ENCODE measurements around the gene ZNF423. TPM values are rescaled to one million over a fixed set of nuclear protein-coding genes. Genes with fewer than 3 reads are reported as not detected.

Gene ZNF423
- total RNA-seq, 2 experiments from 2014 or later: not detected

DNA sequence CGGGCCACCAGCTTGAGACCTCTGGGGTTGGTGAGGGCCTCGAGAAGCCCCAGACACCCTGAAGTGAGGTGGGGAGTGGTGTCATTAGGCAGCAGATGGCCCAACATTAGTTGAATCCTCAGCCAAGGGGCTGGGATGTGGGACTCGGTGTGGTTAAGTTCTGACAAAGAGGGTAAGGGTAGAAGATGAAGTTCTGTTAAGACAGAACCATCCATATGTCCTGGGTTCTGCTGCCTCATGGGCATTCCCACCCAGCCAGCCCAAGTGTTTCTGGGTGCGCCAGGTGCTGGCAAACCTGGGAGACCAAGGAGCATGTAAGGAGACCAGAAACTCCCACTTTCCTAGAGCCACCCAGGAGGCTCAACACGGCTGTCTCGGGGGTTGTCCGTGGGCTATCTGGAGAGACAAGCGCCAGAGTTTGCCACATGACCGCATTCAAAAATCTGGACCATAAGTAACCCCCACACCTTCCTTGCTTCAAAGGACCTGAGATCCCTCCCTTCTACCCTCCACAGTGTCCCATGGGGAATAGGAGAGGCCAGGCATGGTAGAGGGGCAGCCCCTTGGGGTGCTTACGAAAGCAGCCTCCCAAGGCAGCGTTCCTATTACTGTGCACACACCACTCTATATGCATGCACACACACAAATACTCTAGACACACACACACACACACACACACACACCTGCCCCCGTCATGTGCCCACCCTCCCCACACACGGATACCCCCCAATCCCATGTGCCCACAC is 353.6 kb downstream of the ZNF423 start:
- H3K36me3 Mint-ChIP-seq: no peaks in the 10 kb centered on the region
- no peaks in the 10 kb centered on the region for H3K9me3 Mint-ChIP-seq
- H3K27me3 Mint-ChIP-seq: no peaks in the 10 kb centered on the region
- H3K27ac Mint-ChIP-seq: no peak overlapping the region
- no peak overlapping the region for H3K4me3 Mint-ChIP-seq
- DNase-seq: no peak
- CTCF ChIA-PET: no interaction called here
- intact Hi-C loops (cut with micrococcal nuclease): no loop called here
- POLR2A ChIA-PET: no interaction called here
- peaks cover 1% of the 10 kb centered on the region for H3K4me1 Mint-ChIP-seq (ENCODE audit: low read depth)

GRCh38 chr16:49499869-49500610 is 355.9 kb downstream of the ZNF423 start:
- ChIA-PET CTCF (no interaction called here), POLR2A (no interaction called here)
- peak; percentile 3 for DNase-seq
- intact Hi-C loops (cut with micrococcal nuclease): no loop called here
- H3K4me3 Mint-ChIP-seq: no peak overlapping the region
- H3K4me1 Mint-ChIP-seq (ENCODE audit: low read depth): peaks cover 1% of the 10 kb centered on the region
- H3K27ac Mint-ChIP-seq: no peak overlapping the region
- no peaks in the 10 kb centered on the region for H3K36me3 Mint-ChIP-seq
- no peaks in the 10 kb centered on the region for H3K27me3 Mint-ChIP-seq
- no peaks in the 10 kb centered on the region for H3K9me3 Mint-ChIP-seq

GRCh38 chr16:49499414-49499785 is 356.5 kb downstream of the ZNF423 start:
- Mint-ChIP-seq H3K27ac (no peak overlapping the region), H3K4me1 (ENCODE audit: low read depth) (peaks cover 1% of the 10 kb centered on the region), H3K9me3 (no peaks in the 10 kb centered on the region), H3K4me3 (no peak overlapping the region), H3K27me3 (no peaks in the 10 kb centered on the region), H3K36me3 (no peaks in the 10 kb centered on the region)
- ChIA-PET CTCF (no interaction called here), POLR2A (no interaction called here)
- intact Hi-C loops (cut with micrococcal nuclease): no loop called here
- no peak for DNase-seq

- no peaks in the 10 kb centered on the region for H3K27me3 Mint-ChIP-seq
- DNase-seq: peak; percentile 7
- no peak overlapping the region for H3K4me3 Mint-ChIP-seq
- no peaks in the 10 kb centered on the region for H3K36me3 Mint-ChIP-seq
- intact Hi-C loops (cut with micrococcal nuclease): no loop called here
- no peak overlapping the region for H3K27ac Mint-ChIP-seq
- H3K9me3 Mint-ChIP-seq: no peaks in the 10 kb centered on the region
- peaks cover 1% of the 10 kb centered on the region for H3K4me1 Mint-ChIP-seq (ENCODE audit: low read depth)
- ChIA-PET CTCF (no interaction called here), POLR2A (no interaction called here)
Observed at GRCh38 chr16:49498666-49499413, 357.1 kb downstream of the ZNF423 start.

DNA sequence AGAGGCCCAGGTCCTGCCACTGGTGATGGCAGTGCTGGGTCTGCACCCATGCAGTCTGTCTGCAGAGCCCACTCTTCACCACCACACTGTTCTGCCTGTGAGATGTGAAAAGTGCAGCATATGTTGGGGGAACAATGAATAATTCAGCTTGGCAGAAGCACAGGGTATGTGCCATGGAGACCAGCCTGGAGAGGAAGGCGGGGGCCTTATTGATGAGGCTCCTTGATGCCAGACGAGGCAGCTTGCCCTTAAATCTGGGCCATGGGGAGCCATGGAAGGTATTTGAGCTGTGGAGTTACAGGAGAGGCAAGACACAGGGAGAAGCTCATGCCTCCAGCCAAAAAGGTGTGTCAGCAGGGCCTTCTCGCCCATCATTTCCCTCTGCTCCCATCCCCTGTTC is 357.6 kb downstream of the ZNF423 start:
- Mint-ChIP-seq H3K27me3 (no peaks in the 10 kb centered on the region), H3K27ac (no peak overlapping the region), H3K4me1 (ENCODE audit: low read depth) (peaks cover 1% of the 10 kb centered on the region), H3K4me3 (no peak overlapping the region), H3K9me3 (no peaks in the 10 kb centered on the region), H3K36me3 (no peaks in the 10 kb centered on the region)
- POLR2A ChIA-PET: no interaction called here
- peak; percentile 3 for DNase-seq
- intact Hi-C loops (cut with micrococcal nuclease): no loop called here
- CTCF ChIA-PET: no interaction called here

GRCh38 chr16:49497466-49497865 is 358.4 kb downstream of the ZNF423 start:
- Mint-ChIP-seq H3K4me1 (ENCODE audit: low read depth) (no peaks in the 10 kb centered on the region), H3K4me3 (no peak overlapping the region), H3K36me3 (no peaks in the 10 kb centered on the region), H3K27me3 (no peaks in the 10 kb centered on the region), H3K27ac (no peak overlapping the region), H3K9me3 (no peaks in the 10 kb centered on the region)
- CTCF ChIA-PET: no interaction called here
- POLR2A ChIA-PET: no interaction called here
- intact Hi-C loops (cut with micrococcal nuclease): no loop called here
- DNase-seq: no peak

- Mint-ChIP-seq H3K9me3 (no peaks in the 10 kb centered on the region), H3K36me3 (no peaks in the 10 kb centered on the region), H3K27ac (no peak overlapping the region), H3K27me3 (no peaks in the 10 kb centered on the region), H3K4me1 (ENCODE audit: low read depth) (no peaks in the 10 kb centered on the region), H3K4me3 (no peak overlapping the region)
- intact Hi-C loops (cut with micrococcal nuclease): no loop called here
- no peak for DNase-seq
- POLR2A ChIA-PET: no interaction called here
- CTCF ChIA-PET: no interaction called here
Observed at GRCh38 chr16:49496656-49497055, 359.3 kb downstream of the ZNF423 start.

DNA sequence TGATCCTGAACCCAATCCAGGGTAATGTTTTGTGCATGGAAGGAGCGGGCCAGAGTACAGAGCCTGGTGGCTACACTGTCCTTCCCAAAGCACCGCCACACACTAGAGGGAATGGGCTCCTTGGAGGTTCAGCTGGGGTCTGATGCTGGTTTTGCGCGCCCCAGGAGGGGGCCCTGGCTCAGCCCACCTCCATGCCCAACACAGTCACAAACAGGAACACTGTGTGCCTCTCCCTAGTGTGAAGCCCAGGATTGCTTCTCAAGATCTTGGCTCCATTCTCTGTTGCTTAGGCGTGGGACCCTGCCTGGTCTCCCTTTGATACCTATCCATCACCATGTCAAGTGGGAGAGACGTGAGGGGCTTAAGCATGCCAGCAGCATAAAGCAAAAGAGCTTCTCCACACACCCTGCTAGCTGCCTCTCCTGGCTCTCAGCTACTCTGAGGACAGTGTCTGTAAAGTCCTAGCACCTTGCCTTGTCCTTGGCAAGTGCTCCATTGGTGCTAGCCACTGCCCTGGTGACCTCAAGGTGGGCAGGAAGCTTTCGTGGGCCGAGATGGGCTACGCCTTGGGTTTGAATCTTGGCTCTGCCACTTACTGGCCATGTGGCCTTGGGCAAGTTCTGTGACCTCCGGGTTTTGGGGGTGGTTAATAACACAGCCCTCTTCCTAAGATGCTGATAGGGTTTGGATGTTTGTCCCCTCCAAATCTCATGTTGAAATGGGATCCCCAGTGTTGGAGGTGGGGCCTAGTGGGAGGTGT is 360.1 kb downstream of the ZNF423 start:
- Mint-ChIP-seq H3K36me3 (no peaks in the 10 kb centered on the region), H3K27me3 (peaks cover 1% of the 10 kb centered on the region), H3K9me3 (no peaks in the 10 kb centered on the region), H3K4me3 (no peak overlapping the region), H3K27ac (no peak overlapping the region), H3K4me1 (ENCODE audit: low read depth) (no peaks in the 10 kb centered on the region)
- DNase-seq: no peak
- ChIA-PET POLR2A (no interaction called here), CTCF (no interaction called here)
- intact Hi-C loops (cut with micrococcal nuclease): no loop called here

DNA sequence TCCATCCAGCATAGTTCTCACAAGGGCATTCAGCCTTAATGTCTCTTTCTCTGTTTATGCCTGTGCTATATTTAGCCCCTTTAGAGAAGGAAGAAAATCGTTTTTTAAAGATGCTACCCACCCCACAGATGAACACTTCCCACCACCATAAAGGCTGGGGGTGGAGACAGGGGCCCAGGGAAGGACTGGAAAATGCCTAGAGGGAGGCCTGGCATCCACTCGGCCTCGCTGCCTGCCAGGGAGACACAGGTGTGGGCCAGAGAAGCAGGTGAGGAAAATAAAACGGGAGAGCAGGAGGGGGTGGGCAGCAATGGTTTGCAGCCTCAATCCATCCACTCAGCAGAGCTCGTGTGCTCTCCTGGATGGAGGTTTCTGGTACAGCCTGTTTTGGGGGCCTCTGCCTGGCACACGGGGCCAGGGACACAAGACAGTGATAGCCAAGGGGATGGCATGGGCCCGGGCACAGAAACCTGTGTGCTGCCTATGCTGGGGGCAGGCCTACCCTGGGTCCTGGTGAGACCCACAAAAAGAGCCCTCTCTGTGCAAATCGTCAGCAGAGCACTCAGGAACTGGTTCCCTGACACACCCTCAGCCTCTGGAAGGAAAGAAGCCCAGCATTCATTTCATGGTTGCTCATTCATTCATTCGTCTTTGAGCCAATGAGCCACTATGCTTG is 360.9 kb downstream of the ZNF423 start:
- ChIA-PET CTCF (no interaction called here), POLR2A (no interaction called here)
- H3K36me3 Mint-ChIP-seq: no peaks in the 10 kb centered on the region
- H3K27ac Mint-ChIP-seq: no peak overlapping the region
- H3K9me3 Mint-ChIP-seq: no peaks in the 10 kb centered on the region
- intact Hi-C loops (cut with micrococcal nuclease): no loop called here
- H3K4me1 Mint-ChIP-seq (ENCODE audit: low read depth): no peaks in the 10 kb centered on the region
- DNase-seq: no peak
- H3K4me3 Mint-ChIP-seq: no peak overlapping the region
- H3K27me3 Mint-ChIP-seq: peaks cover 1% of the 10 kb centered on the region

GRCh38 chr16:49494474-49494873 is 361.4 kb downstream of the ZNF423 start:
- no peaks in the 10 kb centered on the region for H3K4me1 Mint-ChIP-seq (ENCODE audit: low read depth)
- intact Hi-C loops (cut with micrococcal nuclease): no loop called here
- DNase-seq: no peak
- CTCF ChIA-PET: no interaction called here
- H3K27me3 Mint-ChIP-seq: peaks cover 1% of the 10 kb centered on the region
- H3K36me3 Mint-ChIP-seq: no peaks in the 10 kb centered on the region
- POLR2A ChIA-PET: no interaction called here
- no peak overlapping the region for H3K27ac Mint-ChIP-seq
- no peak overlapping the region for H3K4me3 Mint-ChIP-seq
- H3K9me3 Mint-ChIP-seq: no peaks in the 10 kb centered on the region

- Mint-ChIP-seq H3K4me3 (no peak overlapping the region), H3K9me3 (no peaks in the 10 kb centered on the region), H3K36me3 (no peaks in the 10 kb centered on the region), H3K4me1 (ENCODE audit: low read depth) (no peaks in the 10 kb centered on the region), H3K27me3 (peaks cover 1% of the 10 kb centered on the region), H3K27ac (no peak overlapping the region)
- ChIA-PET POLR2A (no interaction called here), CTCF (no interaction called here)
- DNase-seq: no peak
- intact Hi-C loops (cut with micrococcal nuclease): no loop called here
Observed at GRCh38 chr16:49493836-49494235, 362.1 kb downstream of the ZNF423 start.

All from activated CD4-positive, alpha-beta memory T cell treated with anti-CD3 and anti-CD28 coated beads for 36 hours (primary cell).